BLaER1 treated with 17β-estradiol and CSF1 and Interleukin-3, amounts not matched to agents 10 nM and 100 nM (cell line): Measurements from ENCODE around the gene LRRC28.
A peak's percentile ranks its signal among the peaks of the same experiment; 100 is the strongest.

Experiments
- H3K27ac ChIP-seq, 11 experiments: shearing (Covaris generic); formaldehyde crosslinking; 2 replicates each; pipeline ENCODE4 v1.8.1; 2022
- H3K27me3 ChIP-seq, 11 experiments: shearing (Covaris generic); formaldehyde crosslinking; 2 replicates each; pipeline ENCODE4 v1.8.1; 2022
- H3K36me3 ChIP-seq, 11 experiments: shearing (Covaris generic); formaldehyde crosslinking; 2 replicates each; pipeline ENCODE4 v1.8.1; 2022
- H3K4me1 ChIP-seq, 10 experiments: shearing (Covaris generic); formaldehyde crosslinking; 2 replicates each; pipeline ENCODE4 v1.8.1; 2022
- H3K4me2 ChIP-seq, 11 experiments: shearing (Covaris generic); formaldehyde crosslinking; 2 replicates each; pipeline ENCODE4 v1.8.1; 2022
- H3K4me3 ChIP-seq, 10 experiments: shearing (Covaris generic); formaldehyde crosslinking; 2 replicates each; pipeline ENCODE4 v1.8.1; 2022
- H3K9ac ChIP-seq, 11 experiments: shearing (Covaris generic); formaldehyde crosslinking; 2 replicates each; pipeline ENCODE4 v1.8.1; 2022
- H3K9me3 ChIP-seq, 11 experiments: shearing (Covaris generic); formaldehyde crosslinking; replicated peaks in 1 of 11; 2 replicates each; pipeline ENCODE4 v1.8.1; 2022
- H4K20me1 ChIP-seq, 11 experiments: shearing (Covaris generic); formaldehyde crosslinking; 2 replicates each; pipeline ENCODE4 v1.8.1; 2022
- Cebpa-rat ChIP-seq, 11 experiments: shearing (Covaris generic); IDR thresholded peaks; 2 replicates each; pipeline ENCODE4 v1.8.1; 2022

The LRRC28 gene

DNA sequence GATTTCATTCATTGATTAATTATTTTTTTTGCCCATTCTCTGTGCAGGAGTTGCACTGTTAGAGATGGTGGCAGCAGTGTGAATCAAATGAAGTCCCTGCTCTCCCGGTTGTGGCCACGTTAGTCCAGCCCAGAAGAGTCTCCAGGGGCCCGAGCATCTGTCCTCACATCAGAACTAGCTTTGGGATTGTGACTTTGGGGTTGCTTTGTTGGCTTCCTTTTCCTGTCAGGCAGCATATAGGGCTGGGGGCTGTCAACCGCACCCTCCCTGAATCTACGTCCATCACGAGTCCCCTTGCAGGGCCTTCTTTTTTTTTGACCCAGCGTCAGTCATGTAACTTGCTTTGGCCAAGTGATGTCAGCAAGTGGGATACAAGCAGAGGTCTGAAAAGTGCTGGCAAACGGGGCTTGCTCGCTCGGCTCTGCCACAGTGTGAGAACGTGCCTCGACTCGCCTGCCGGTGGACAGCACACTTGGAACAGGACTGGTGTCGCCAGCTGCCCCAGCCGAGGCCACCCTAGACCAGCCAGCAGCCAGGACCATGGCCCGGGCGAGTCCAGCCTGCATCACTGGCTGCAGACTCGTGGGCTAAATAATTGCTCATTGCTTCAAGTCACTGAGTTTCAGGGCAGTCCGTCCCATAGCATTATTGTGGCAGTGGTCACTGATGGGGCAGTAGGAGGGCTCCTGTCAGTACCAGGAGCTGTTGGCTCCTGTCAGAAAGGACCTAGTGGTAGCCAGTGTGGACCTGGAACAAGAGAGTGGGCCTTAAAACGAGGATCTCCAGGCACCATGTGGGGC, 162.9 kb downstream of the LRRC28 start:
- peak overlapping the region; percentile 51 to 86 (median 64) for H3K4me2 ChIP-seq
- peak overlapping the region in 5 of 11 experiments; percentile 10 to 50 (median 36); a peak in 7 of 22 replicates for H3K27ac ChIP-seq
- peaks cover 23 to 55% (median 48%) of the 10 kb centered on the region in 10 experiments for H3K4me1 ChIP-seq
- no peaks in the 10 kb centered on the region for H3K27me3 ChIP-seq
- no peak for TF ChIP-seq Cebpa-rat (IDR thresholded peaks at IDR 0.05)
- peaks cover 0 to 9% (median 0%) of the 10 kb centered on the region in 11 experiments; a peak in 2 of 22 replicates for H3K9me3 ChIP-seq
- no peaks in the 10 kb centered on the region for H3K36me3 ChIP-seq
- no peak overlapping the region for H3K4me3 ChIP-seq
- peak overlapping the region in 5 of 11 experiments; percentile 4 to 50 (median 28); a peak in 5 of 22 replicates for H3K9ac ChIP-seq
- no peaks in the 10 kb centered on the region for H4K20me1 ChIP-seq

DNA sequence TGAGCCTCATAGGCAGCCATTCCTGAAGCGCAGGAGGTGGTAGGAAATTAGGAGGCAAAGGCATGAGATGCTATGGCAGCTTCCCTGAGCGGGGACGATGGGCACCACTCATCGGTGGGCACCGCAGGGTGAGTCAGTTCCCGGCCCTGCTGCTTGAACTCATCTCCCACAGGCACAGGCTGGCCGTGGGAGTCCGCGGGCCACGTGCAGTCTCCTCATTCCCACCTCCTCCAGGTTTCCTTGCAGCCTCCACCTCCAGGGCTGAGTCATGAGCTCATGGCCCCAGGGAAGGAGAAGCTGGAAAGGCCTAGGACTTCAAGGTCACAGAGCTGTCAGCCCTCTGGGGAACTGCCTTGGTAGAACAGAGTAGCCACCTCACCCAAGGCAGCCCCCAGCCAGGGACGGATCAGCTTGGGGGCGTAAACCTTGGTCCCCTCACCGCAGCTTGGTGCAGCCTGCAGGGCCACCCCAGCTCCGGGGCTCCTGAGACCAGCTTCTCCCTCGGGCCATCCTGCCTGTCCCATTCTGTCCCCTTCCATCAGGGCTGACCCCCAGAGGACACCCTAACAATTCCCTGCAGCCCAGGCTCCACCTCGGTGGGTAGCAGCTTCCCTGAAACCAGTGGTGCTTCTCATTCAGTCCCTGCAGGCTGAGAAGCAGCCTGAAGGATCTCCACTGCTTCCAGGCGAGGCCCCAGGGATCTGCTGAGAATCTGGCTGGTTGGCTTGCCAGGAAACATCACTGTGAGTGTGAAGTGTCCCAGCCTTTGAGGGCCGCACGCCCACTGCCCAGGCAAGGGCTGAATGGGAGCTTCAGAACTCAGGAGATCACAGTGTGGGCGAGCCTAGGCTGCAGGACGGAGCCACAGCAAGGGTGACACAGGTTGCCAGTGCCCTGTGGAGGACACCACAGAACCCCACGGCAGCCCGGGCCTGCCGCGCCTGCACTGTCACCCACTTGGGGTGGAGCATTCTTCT, 163.8 kb downstream of the LRRC28 start:
- Histone ChIP-seq H3K4me1 (peaks cover 16 to 46% (median 40%) of the 10 kb centered on the region in 10 experiments), H4K20me1 (no peaks in the 10 kb centered on the region), H3K27me3 (no peaks in the 10 kb centered on the region), H3K4me3 (no peak overlapping the region), H3K27ac (peak overlapping the region in 5 of 11 experiments; percentile 10 to 50 (median 27); a peak in 6 of 22 replicates), H3K4me2 (peak overlapping the region; percentile 51 to 86 (median 64)), H3K9me3 (peaks cover 0 to 9% (median 0%) of the 10 kb centered on the region in 11 experiments; a peak in 2 of 22 replicates), H3K9ac (peak overlapping the region in 1 of 11 experiments; percentile 11; a peak in 1 of 22 replicates), H3K36me3 (no peaks in the 10 kb centered on the region)
- TF ChIP-seq Cebpa-rat (IDR thresholded peaks at IDR 0.05): no peak

DNA sequence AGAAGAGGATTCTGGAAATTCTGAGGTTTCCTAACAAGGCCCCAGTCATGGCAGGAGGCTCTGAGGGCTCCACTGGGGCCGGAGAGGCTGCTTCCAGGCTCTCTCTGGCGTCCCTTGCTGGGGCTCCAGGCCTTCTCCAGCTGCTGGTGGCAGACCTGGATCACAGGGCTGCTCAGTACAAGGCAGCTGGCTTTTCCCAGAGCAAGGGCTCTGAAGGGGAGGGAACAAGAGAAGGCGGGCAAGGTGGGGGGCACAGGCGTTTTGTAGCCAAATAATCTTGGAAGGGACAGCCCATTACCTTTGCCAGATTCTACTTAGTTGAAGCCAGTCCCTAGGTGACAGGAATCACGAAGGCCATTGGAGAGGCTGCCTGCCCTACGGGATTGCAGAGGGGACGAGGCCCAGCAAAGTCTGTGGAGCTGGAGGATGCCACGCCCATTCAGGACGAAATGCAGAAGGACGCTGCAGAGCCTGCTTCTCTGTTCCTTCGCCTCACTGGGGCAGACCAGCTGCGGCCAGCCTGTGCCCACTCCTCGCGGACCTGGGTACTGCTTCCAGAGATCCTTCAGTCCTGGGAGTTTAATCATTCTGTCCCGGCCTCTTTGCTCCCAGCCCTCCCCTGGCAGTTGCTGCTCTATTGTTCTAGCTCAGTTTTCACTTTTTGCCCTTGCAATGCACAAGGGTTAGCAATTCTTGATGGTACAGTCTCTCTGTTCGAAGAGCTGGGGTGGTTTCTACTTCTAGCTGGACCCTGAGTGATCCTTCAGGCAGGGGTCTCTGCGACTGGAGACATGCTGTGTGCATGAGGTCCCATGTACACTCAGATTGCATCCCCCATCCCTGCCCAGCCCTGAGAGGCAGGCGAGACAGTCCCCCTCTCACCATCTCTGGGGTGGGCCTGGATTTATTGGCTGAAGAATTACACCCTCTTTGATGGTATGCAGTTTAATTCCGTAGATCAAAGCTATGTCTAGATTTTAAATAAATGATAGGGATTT, 165.2 kb downstream of the LRRC28 start:
- H3K4me1 ChIP-seq: peaks cover 16 to 38% (median 33%) of the 10 kb centered on the region in 10 experiments
- no peak overlapping the region for H3K27ac ChIP-seq
- TF ChIP-seq Cebpa-rat (IDR thresholded peaks at IDR 0.05): no peak
- H3K9me3 ChIP-seq: peaks cover 0 to 9% (median 5%) of the 10 kb centered on the region in 11 experiments; a peak in 10 of 22 replicates
- H4K20me1 ChIP-seq: no peaks in the 10 kb centered on the region
- H3K36me3 ChIP-seq: no peaks in the 10 kb centered on the region
- no peaks in the 10 kb centered on the region for H3K27me3 ChIP-seq
- H3K4me3 ChIP-seq: no peak overlapping the region
- peak overlapping the region in 1 of 11 experiments; percentile 21; a peak in 1 of 22 replicates for H3K4me2 ChIP-seq
- H3K9ac ChIP-seq: no peak overlapping the region

DNA sequence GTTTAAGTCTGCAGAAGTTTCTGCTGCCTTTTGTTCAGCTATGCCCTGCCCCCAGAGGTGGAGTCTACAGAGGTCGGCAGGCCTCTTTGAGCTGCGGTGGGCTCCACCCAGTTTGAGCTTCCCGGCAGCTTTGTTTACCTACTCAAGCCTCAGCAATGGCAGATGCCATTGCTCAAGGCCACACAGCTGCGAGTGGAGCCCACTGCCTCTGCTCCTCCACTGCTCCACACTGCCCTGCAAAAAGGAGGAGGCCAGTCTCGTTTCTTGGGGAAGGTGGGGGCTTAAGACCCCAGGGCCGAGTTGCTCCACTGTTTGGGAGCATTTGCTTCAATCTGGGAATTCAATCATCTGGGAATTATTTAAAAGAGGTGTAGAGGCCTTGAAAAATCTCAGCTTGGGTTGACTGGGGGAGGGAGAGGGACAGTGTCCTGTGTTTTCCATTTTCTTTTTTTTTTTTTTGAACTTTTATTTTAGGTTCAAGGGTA, 169.9 kb downstream of the LRRC28 start:
- Histone ChIP-seq H3K9ac (no peak overlapping the region), H3K4me1 (peaks cover 18 to 42% (median 27%) of the 10 kb centered on the region in 10 experiments), H3K27ac (peak overlapping the region in 1 of 11 experiments; percentile 6; a peak in 1 of 22 replicates), H3K36me3 (no peaks in the 10 kb centered on the region), H3K9me3 (peaks cover 0 to 16% (median 12%) of the 10 kb centered on the region in 11 experiments; a peak in 14 of 22 replicates), H4K20me1 (no peaks in the 10 kb centered on the region), H3K27me3 (no peaks in the 10 kb centered on the region), H3K4me2 (peak overlapping the region in 1 of 11 experiments; percentile 9; a peak in 2 of 22 replicates), H3K4me3 (no peak overlapping the region)
- TF ChIP-seq Cebpa-rat (IDR thresholded peaks at IDR 0.05): no peak

DNA sequence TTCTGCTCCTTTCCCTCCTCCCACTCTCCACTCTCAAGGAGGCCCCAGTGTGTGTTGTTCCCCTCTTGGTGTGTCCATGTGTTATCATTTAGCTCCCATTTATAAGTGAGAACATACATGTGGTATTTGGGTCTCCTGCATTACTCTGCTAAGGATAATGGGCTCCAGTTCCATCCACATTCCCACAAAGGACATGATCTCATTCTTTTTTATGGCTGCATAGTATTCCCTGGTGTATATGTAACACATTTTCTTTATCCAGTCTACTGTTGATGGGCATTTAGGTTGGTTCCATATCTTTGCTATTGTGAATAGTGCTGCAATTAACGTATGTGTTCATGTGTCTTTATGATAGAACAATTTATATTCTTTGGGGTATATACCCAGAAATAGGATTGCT, 170.5 kb downstream of the LRRC28 start:
- TF ChIP-seq Cebpa-rat (IDR thresholded peaks at IDR 0.05): no peak
- Histone ChIP-seq H3K9ac (no peak overlapping the region), H3K9me3 (peaks cover 0 to 16% (median 12%) of the 10 kb centered on the region in 11 experiments; a peak in 14 of 22 replicates), H3K27me3 (no peaks in the 10 kb centered on the region), H3K4me1 (peaks cover 21 to 44% (median 31%) of the 10 kb centered on the region in 10 experiments), H4K20me1 (no peaks in the 10 kb centered on the region), H3K4me2 (no peak overlapping the region), H3K27ac (no peak overlapping the region), H3K36me3 (no peaks in the 10 kb centered on the region), H3K4me3 (no peak overlapping the region)

DNA sequence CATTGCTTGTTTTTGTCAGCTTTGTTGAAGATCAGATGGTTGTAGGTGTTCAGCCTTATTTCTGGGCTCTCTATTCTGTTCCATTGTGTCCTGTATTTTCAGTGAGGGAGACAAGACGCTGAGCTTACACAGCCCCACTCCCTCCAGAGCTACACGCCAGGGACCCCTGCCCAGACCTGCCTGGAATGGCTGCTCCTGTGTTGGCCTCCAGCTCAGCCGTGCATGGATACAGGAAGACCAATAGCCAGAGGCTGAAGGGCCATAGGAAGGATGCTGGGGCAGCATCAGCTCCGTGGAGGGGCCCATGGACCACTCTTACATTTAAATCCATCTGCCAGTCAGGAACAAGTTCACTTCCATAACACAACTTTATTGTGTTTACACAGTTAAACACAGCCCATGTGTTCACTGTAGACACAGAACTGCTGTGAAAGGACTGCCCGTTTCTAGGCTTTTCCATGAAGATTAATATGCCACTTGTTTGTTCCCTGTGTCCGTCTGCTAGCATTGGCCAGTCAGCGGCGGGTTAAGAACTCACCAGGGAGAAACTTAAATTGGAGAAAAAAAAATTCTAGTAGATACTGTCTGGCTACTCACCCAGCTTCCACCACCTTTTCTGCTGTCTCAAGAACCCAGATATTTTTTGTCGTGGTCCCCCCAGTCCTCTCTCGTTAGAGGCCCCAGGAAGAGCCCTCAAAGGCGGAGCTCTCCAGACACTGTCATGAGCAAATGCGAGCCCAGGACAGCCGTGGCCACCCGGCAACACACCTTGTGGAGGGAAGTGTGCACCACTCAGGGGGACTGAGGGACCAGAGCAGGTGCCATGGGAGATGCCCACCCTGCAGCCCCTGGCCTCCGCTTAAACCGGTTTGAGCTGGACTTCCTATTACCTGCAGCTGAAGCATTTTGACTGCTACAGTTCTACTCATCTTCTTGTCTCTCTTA, 172.2 kb downstream of the LRRC28 start:
- Histone ChIP-seq H3K36me3 (no peaks in the 10 kb centered on the region), H3K4me2 (peak overlapping the region in 5 of 11 experiments; percentile 32 to 95 (median 85); a peak in 6 of 22 replicates), H3K27me3 (no peaks in the 10 kb centered on the region), H4K20me1 (no peaks in the 10 kb centered on the region), H3K9ac (no peak overlapping the region), H3K27ac (peak overlapping the region in 1 of 11 experiments; percentile 2; a peak in 3 of 22 replicates), H3K4me3 (no peak overlapping the region), H3K9me3 (peaks cover 0 to 16% (median 12%) of the 10 kb centered on the region in 11 experiments; a peak in 14 of 22 replicates), H3K4me1 (peaks cover 21 to 56% (median 36%) of the 10 kb centered on the region in 10 experiments)
- TF ChIP-seq Cebpa-rat (IDR thresholded peaks at IDR 0.05): no peak

DNA sequence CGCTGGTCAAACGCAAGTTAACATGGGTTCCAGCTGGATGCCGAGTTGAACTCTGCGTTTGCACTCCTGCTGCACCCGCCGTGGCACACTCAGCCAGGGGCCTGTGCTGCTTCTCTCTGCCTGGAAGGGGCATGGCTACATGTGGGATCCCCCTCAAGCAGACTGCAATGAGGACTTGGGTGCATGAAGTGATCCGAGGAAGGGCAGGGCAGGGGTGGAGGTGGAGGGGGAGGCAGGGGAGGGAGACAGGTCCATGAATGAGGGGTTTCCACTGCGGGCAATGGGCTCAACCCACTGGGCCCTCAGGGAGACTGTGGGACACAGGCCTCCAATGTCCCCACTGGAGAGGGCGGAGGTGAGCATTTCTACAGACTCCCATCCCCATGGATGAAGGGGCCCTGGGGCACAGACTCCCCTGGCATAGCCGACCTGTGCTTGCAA, 172.9 kb downstream of the LRRC28 start:
- H3K9me3 ChIP-seq: peaks cover 0 to 16% (median 12%) of the 10 kb centered on the region in 11 experiments; a peak in 14 of 22 replicates
- no peak overlapping the region for H3K4me3 ChIP-seq
- H3K36me3 ChIP-seq: no peaks in the 10 kb centered on the region
- H3K27me3 ChIP-seq: no peaks in the 10 kb centered on the region
- no peak for TF ChIP-seq Cebpa-rat (IDR thresholded peaks at IDR 0.05)
- H3K27ac ChIP-seq: peak overlapping the region in 10 of 11 experiments; percentile 62 to 88 (median 82); a peak in 13 of 22 replicates
- H3K9ac ChIP-seq: peak overlapping the region in 5 of 11 experiments; percentile 59 to 78 (median 73); a peak in 6 of 22 replicates
- peak overlapping the region in 8 of 11 experiments; percentile 68 to 98 (median 90); a peak in 16 of 22 replicates for H3K4me2 ChIP-seq
- H3K4me1 ChIP-seq: peaks cover 21 to 59% (median 36%) of the 10 kb centered on the region in 10 experiments
- no peaks in the 10 kb centered on the region for H4K20me1 ChIP-seq
